H9 (cell line): ENCODE data around the gene SLC19A1. TPM values are rescaled to one million over a fixed set of nuclear protein-coding genes. Genes with fewer than 3 reads are reported as not detected.

Source experiments
- DNase-seq: peaks from one replicate; pipeline ENCODE4 v3.0.0-alpha.2; 2017
- H2AFZ ChIP-seq: one replicate; pipeline ENCODE4 v1.6.1; 2013; ENCODE audit warnings: mild to moderate bottlenecking, low read length, control low read depth, moderate library complexity
- H2AK5ac ChIP-seq: 2 replicates; pipeline ENCODE4 v1.6.1; 2013; ENCODE audit warnings: low read length, control low read depth, mixed read lengths; ENCODE audit not compliant: insufficient read length
- H2BK120ac ChIP-seq: one replicate; pipeline ENCODE4 v1.6.1; 2013; ENCODE audit warnings: low read depth, mild to moderate bottlenecking, low read length, control low read depth, inconsistent platforms; ENCODE audit not compliant: poor library complexity, severe bottlenecking
- H2BK12ac ChIP-seq: 2 replicates; pipeline ENCODE4 v1.6.1; 2013; ENCODE audit warnings: low read length, control low read depth, mixed read lengths, low read depth; ENCODE audit not compliant: insufficient read length
- H2BK15ac ChIP-seq: 2 replicates; pipeline ENCODE4 v1.6.1; 2013; ENCODE audit warnings: low read depth, low read length, control low read depth
- H2BK20ac ChIP-seq: one replicate; pipeline ENCODE4 v1.6.1; 2013; ENCODE audit warnings: low read depth, mild to moderate bottlenecking, low read length, control low read depth, inconsistent platforms; ENCODE audit not compliant: poor library complexity, severe bottlenecking
- H2BK5ac ChIP-seq: 2 replicates; pipeline ENCODE4 v1.6.1; 2013; ENCODE audit warnings: low read length, control low read depth, mixed read lengths; ENCODE audit not compliant: insufficient read length
- H3K14ac ChIP-seq: 2 replicates; pipeline ENCODE4 v1.6.1; 2013; ENCODE audit warnings: low read length, control low read depth; ENCODE audit not compliant: insufficient read depth
- H3K18ac ChIP-seq: 2 replicates; pipeline ENCODE4 v1.6.1; 2013; ENCODE audit warnings: low read depth, mild to moderate bottlenecking, mixed read lengths, low read length, control low read depth; ENCODE audit not compliant: insufficient read length
- H3K23ac ChIP-seq: 2 replicates; pipeline ENCODE4 v1.6.1; 2013; ENCODE audit warnings: low read length, control low read depth, mixed read lengths, low read depth; ENCODE audit not compliant: insufficient read length
- H3K23me2 ChIP-seq: 2 replicates; pipeline ENCODE4 v1.6.1; 2013; ENCODE audit warnings: low read depth, mild to moderate bottlenecking, mixed read lengths, low read length, control low read depth; ENCODE audit not compliant: insufficient read length, poor library complexity, severe bottlenecking
- H3K27ac ChIP-seq: 2 replicates; pipeline ENCODE4 v1.5.1; 2013; ENCODE audit warnings: low read length, control low read depth, mixed read lengths, low read depth; ENCODE audit not compliant: insufficient read length
- H3K27me3 ChIP-seq: 2 replicates; pipeline ENCODE4 v1.6.1; 2013; ENCODE audit warnings: low read length, control low read depth, inconsistent platforms; ENCODE audit not compliant: insufficient read depth
- H3K4ac ChIP-seq: 2 replicates; pipeline ENCODE4 v1.6.1; 2013; ENCODE audit warnings: low read depth, mild to moderate bottlenecking, control low read depth, inconsistent platforms, low read length, moderate library complexity
- H3K4me1 ChIP-seq: 2 replicates; pipeline ENCODE4 v1.6.1; 2013; ENCODE audit warnings: low read length, control low read depth, inconsistent platforms; ENCODE audit not compliant: insufficient read depth
- H3K4me2 ChIP-seq: 2 replicates; pipeline ENCODE4 v1.6.1; 2013; ENCODE audit warnings: low read length, control low read depth, mixed read lengths; ENCODE audit not compliant: insufficient read length, insufficient read depth
- H3K56ac ChIP-seq: 2 replicates; pipeline ENCODE4 v1.6.1; 2013; ENCODE audit warnings: low read depth, mild to moderate bottlenecking, mixed read lengths, low read length, control low read depth; ENCODE audit not compliant: insufficient read length
- H3K79me1 ChIP-seq: 2 replicates; pipeline ENCODE4 v1.6.1; 2013; ENCODE audit warnings: low read depth, mild to moderate bottlenecking, moderate library complexity, low read length, control low read depth, inconsistent platforms; ENCODE audit not compliant: insufficient read depth, poor library complexity, severe bottlenecking
- H3K79me2 ChIP-seq: 2 replicates; pipeline ENCODE4 v1.6.1; 2013; ENCODE audit warnings: low read length, control low read depth, inconsistent platforms; ENCODE audit not compliant: insufficient read depth
- H3K9ac ChIP-seq: 2 replicates; pipeline ENCODE4 v1.6.1; 2013; ENCODE audit warnings: low read length, control low read depth, mixed read lengths; ENCODE audit not compliant: insufficient read length; ENCODE audit errors: extremely low read depth
- H3K9me3 ChIP-seq: one replicate; pipeline ENCODE4 v1.6.1; 2013; ENCODE audit warnings: low read depth, low read length, inconsistent platforms; ENCODE audit not compliant: control insufficient read depth
- H3T11ph ChIP-seq: one replicate; pipeline ENCODE4 v1.6.1; 2013; ENCODE audit warnings: mild to moderate bottlenecking, low read length, control low read depth, inconsistent platforms
- H4K20me1 ChIP-seq: one replicate; pipeline ENCODE4 v1.6.1; 2013; ENCODE audit not compliant: control insufficient read depth, insufficient read length, insufficient read depth
- H4K5ac ChIP-seq: 2 replicates; pipeline ENCODE4 v1.6.1; 2013; ENCODE audit warnings: low read depth, mild to moderate bottlenecking, mixed read lengths, low read length, control low read depth; ENCODE audit not compliant: insufficient read length
- H4K8ac ChIP-seq: replicated peaks from 2 replicates; pipeline ENCODE4 v1.6.1; 2013; ENCODE audit warnings: low read length, control low read depth, mixed read lengths, low read depth; ENCODE audit not compliant: insufficient read length
- H4K91ac ChIP-seq: 2 replicates; pipeline ENCODE4 v1.6.1; 2013; ENCODE audit warnings: low read depth, mild to moderate bottlenecking, moderate library complexity, mixed read lengths, low read length, control low read depth; ENCODE audit not compliant: insufficient read length
- H3K27ac Mint-ChIP-seq, 3 experiments: 2 replicates in 2 of 3; 3 replicates in 1 of 3; pipeline ENCODE4 v1.8.0; 2020 to 2021; ENCODE audit warnings: mixed read lengths in 3 of 3, mild to moderate bottlenecking in 1 of 3, moderate library complexity in 1 of 3
- H3K27me3 Mint-ChIP-seq: 2 replicates; pipeline ENCODE4 v1.8.0; 2021; ENCODE audit warnings: low read depth, mild to moderate bottlenecking, moderate library complexity, mixed read lengths
- H3K36me3 Mint-ChIP-seq, 3 experiments: 2 replicates in 2 of 3; 3 replicates in 1 of 3; pipeline ENCODE4 v1.8.0; 2020 to 2021; ENCODE audit warnings: low read depth in 3 of 3, mixed read lengths in 3 of 3; ENCODE audit not compliant: insufficient read depth in 1 of 3
- H3K4me1 Mint-ChIP-seq, 2 experiments: 2 replicates each; pipeline ENCODE4 v1.8.0; 2020; ENCODE audit warnings: mixed read lengths in 2 of 2
- H3K4me3 Mint-ChIP-seq, 2 experiments: 2 replicates in 1 of 2; 3 replicates in 1 of 2; pipeline ENCODE4 v1.8.0; 2020 to 2021; ENCODE audit warnings: mild to moderate bottlenecking in 2 of 2, mixed read lengths in 2 of 2, moderate library complexity in 1 of 2
- H3K9me3 Mint-ChIP-seq, 2 experiments: 2 replicates in 1 of 2; 3 replicates in 1 of 2; pipeline ENCODE4 v1.8.0; 2020; ENCODE audit warnings: mild to moderate bottlenecking in 2 of 2, mixed read lengths in 2 of 2, moderate library complexity in 1 of 2
- WGBS: extraction: QIAGEN DNeasy Blood & Tissue Kit; methylation state at CpG from one replicate; pipeline ENCODE4 v1.1.7; 2013; ENCODE audit warnings: missing lambda C conversion rate, low lambda C conversion rate, mixed read lengths; ENCODE audit not compliant: insufficient read length; ENCODE audit errors: extremely low coverage; 5-methylcytosine and 5-hydroxymethylcytosine counted together
- total RNA-seq: library from RNA; stranded (reverse); gene quantifications from 2 replicates; pipeline ENCODE4 v1.2.1, GENCODE V29; 2021
- TF ChIP-seq, protein P1 (sequence below): fragments of 200-600 bp; sonication (generic); conservative IDR thresholded peaks from 3 replicates; pipeline ENCODE4 v1.8.0; 2021; ENCODE audit warnings: antibody characterized with exemption, mild to moderate bottlenecking

SLC19A1 gene
- total RNA-seq, 1 experiment from 2014 or later, result 32.4 TPM

- Histone ChIP-seq H3K9ac (no peak overlapping the region), H4K91ac (no peak overlapping the region), H2BK5ac (no peak overlapping the region), H3K79me1 (no peaks in the 10 kb centered on the region), H3K18ac (no peak overlapping the region), H2BK20ac (no peak overlapping the region), H3K23ac (no peak overlapping the region), H2AFZ (no peak overlapping the region), H3K14ac (no peak overlapping the region; the same call in 1 of the 2 replicates), H3K4me2 (no peak overlapping the region), H3K9me3 (no peaks in the 10 kb centered on the region), H3K27ac (no peak overlapping the region), H4K20me1 (no peaks in the 10 kb centered on the region), H3K4me1 (peaks cover 4% of the 10 kb centered on the region; the same call in 1 of the 2 replicates), H4K5ac (no peak overlapping the region), H2BK12ac (no peak overlapping the region), H2AK5ac (no peak overlapping the region), H3T11ph (no peak overlapping the region), H3K23me2 (no peaks in the 10 kb centered on the region), H3K4ac (no peak overlapping the region), H3K27me3 (no peaks in the 10 kb centered on the region), H2BK15ac (no peak overlapping the region), H2BK120ac (no peak overlapping the region), H3K79me2 (no peaks in the 10 kb centered on the region), H4K8ac (no peak overlapping the region), H3K56ac (no peak overlapping the region)
- no CpG with 5 or more reads among the region's 26 CpGs for WGBS
- no peaks in the 10 kb centered on the region for H3K9me3 Mint-ChIP-seq
- peaks cover 2 to 9% of the 10 kb centered on the region in 2 experiments; a peak in 3 of 4 replicates for H3K4me1 Mint-ChIP-seq
- no peaks in the 10 kb centered on the region for H3K36me3 Mint-ChIP-seq
- no peak for DNase-seq
- H3K4me3 Mint-ChIP-seq, result no peak overlapping the region
- H3K27ac Mint-ChIP-seq, result no peak overlapping the region
- TF ChIP-seq, protein P1, sequence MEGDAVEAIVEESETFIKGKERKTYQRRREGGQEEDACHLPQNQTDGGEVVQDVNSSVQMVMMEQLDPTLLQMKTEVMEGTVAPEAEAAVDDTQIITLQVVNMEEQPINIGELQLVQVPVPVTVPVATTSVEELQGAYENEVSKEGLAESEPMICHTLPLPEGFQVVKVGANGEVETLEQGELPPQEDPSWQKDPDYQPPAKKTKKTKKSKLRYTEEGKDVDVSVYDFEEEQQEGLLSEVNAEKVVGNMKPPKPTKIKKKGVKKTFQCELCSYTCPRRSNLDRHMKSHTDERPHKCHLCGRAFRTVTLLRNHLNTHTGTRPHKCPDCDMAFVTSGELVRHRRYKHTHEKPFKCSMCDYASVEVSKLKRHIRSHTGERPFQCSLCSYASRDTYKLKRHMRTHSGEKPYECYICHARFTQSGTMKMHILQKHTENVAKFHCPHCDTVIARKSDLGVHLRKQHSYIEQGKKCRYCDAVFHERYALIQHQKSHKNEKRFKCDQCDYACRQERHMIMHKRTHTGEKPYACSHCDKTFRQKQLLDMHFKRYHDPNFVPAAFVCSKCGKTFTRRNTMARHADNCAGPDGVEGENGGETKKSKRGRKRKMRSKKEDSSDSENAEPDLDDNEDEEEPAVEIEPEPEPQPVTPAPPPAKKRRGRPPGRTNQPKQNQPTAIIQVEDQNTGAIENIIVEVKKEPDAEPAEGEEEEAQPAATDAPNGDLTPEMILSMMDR, result 0 out of 3 replicates have a peak, but pooled peaks have one; percentile 21
- peaks cover 16% of the 10 kb centered on the region for H3K27me3 Mint-ChIP-seq
Observed at GRCh38 chr21:45575304-45575992, 33.2 kb upstream of the SLC19A1 start.
